GM12892 (cell line): Measurements from ENCODE around the gene TAF11L2.

Experiments
- POLR2A ChIP-seq: IDR thresholded peaks from 2 replicates; pipeline ENCODE4 v1.6.1; 2011; ENCODE audit warnings: low read depth, low read length, control low read depth
- POLR2AphosphoS5 ChIP-seq: IDR thresholded peaks from 2 replicates; pipeline ENCODE4 v1.6.1; 2011; ENCODE audit warnings: low read depth, low read length, control low read depth

DNA sequence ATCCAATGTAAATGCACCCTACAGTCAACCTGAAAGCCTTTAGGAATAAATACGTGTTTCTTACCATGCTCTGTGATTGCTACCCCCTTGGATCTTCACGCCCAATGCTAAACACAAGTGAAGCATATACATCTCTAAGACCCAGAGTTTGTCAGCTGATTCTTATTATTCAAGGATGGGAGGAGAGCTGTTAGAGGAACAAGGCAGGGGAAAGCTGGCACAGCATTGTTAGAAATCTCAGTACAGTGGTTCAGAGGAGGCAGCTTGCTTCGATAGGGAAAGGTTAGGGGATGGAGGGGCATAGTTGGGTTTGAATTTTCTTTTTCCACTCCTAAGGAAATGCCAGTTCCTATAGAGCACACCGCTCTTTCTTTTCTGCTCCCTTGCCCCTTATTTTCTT, 16.7 kb upstream of the TAF11L2 start:
- TF ChIP-seq POLR2A (no peak), POLR2AphosphoS5 (no peak)
